Osteocyte (in vitro differentiated cells): ENCODE measurements around the gene TFF1. TPM values are rescaled to one million over a fixed set of nuclear protein-coding genes. Genes with fewer than 3 reads are reported as not detected.
A peak's percentile ranks its signal among the peaks of the same experiment; 100 is the strongest.

ENCODE experiments used
- DNase-seq: peaks from one replicate; pipeline ENCODE4 v3.0.0; 2021; ENCODE audit warnings: mixed read lengths; ENCODE audit not compliant: unreplicated experiment; ENCODE audit errors: extremely low spot score
- H3K27ac Mint-ChIP-seq: one replicate; pipeline ENCODE4 v1.8.0; 2021; ENCODE audit warnings: mild to moderate bottlenecking, mixed read lengths; ENCODE audit not compliant: unreplicated experiment
- H3K27me3 Mint-ChIP-seq: one replicate; pipeline ENCODE4 v1.8.0; 2021; ENCODE audit warnings: mixed read lengths; ENCODE audit not compliant: unreplicated experiment
- H3K36me3 Mint-ChIP-seq: one replicate; pipeline ENCODE4 v1.8.0; 2021; ENCODE audit warnings: mixed read lengths; ENCODE audit not compliant: unreplicated experiment
- H3K4me1 Mint-ChIP-seq: one replicate; pipeline ENCODE4 v1.8.0; 2021; ENCODE audit warnings: mixed read lengths; ENCODE audit not compliant: unreplicated experiment
- H3K4me3 Mint-ChIP-seq: one replicate; pipeline ENCODE4 v1.8.0; 2021; ENCODE audit warnings: mild to moderate bottlenecking, moderate library complexity, mixed read lengths; ENCODE audit not compliant: unreplicated experiment
- H3K9me3 Mint-ChIP-seq: one replicate; pipeline ENCODE4 v1.8.0; 2021; ENCODE audit warnings: mixed read lengths; ENCODE audit not compliant: unreplicated experiment
- CTCF ChIP-seq: fragments of 200-600 bp; sonication (generic); IDR thresholded peaks from 2 replicates; pipeline ENCODE4 v1.5.0; 2021; ENCODE audit warnings: antibody characterized with exemption, mild to moderate bottlenecking, moderate library complexity
- total RNA-seq: library from RNA; stranded (reverse); gene quantifications from 2 replicates; pipeline ENCODE4 v1.2.1, GENCODE V29; 2021

Gene TFF1
- total RNA-seq, 1 donor from 2014 or later: not detected

- Mint-ChIP-seq H3K9me3 (peaks cover 3% of the 10 kb centered on the region), H3K4me3 (no peak overlapping the region), H3K27me3 (peaks cover 33% of the 10 kb centered on the region)
Measured at GRCh38 chr21:42321231-42321630, 45.1 kb downstream of the TFF1 start.

GRCh38 chr21:42320791-42321190 is 45.5 kb downstream of the TFF1 start:
- Mint-ChIP-seq H3K4me1 (peaks cover 20% of the 10 kb centered on the region), H3K36me3 (no peaks in the 10 kb centered on the region), H3K4me3 (no peak overlapping the region), H3K9me3 (peaks cover 3% of the 10 kb centered on the region), H3K27ac (no peak overlapping the region), H3K27me3 (peaks cover 31% of the 10 kb centered on the region)
- no peak for TF ChIP-seq CTCF
- peak; percentile 82 for DNase-seq

More at GRCh38 chr21:42321231-42321630, 45.1 kb downstream of the TFF1 start:
- Mint-ChIP-seq H3K36me3 (no peaks in the 10 kb centered on the region), H3K27ac (no peak overlapping the region), H3K4me1 (peaks cover 15% of the 10 kb centered on the region)
- TF ChIP-seq CTCF: no peak
- no peak for DNase-seq

GRCh38 chr21:42319851-42320572 is 46.3 kb downstream of the TFF1 start:
- peaks cover 23% of the 10 kb centered on the region for H3K27me3 Mint-ChIP-seq
- H3K36me3 Mint-ChIP-seq: no peaks in the 10 kb centered on the region
- no peak for TF ChIP-seq CTCF
- no peaks in the 10 kb centered on the region for H3K9me3 Mint-ChIP-seq
- no peak overlapping the region for H3K27ac Mint-ChIP-seq
- H3K4me1 Mint-ChIP-seq: peaks cover 20% of the 10 kb centered on the region
- no peak overlapping the region for H3K4me3 Mint-ChIP-seq
- peak; percentile 75 for DNase-seq

GRCh38 chr21:42319376-42319775 is 47.0 kb downstream of the TFF1 start:
- Mint-ChIP-seq H3K4me1 (peaks cover 24% of the 10 kb centered on the region), H3K36me3 (no peaks in the 10 kb centered on the region), H3K4me3 (no peak overlapping the region), H3K27me3 (peaks cover 19% of the 10 kb centered on the region), H3K27ac (no peak overlapping the region), H3K9me3 (no peaks in the 10 kb centered on the region)
- DNase-seq: peak; percentile 78
- TF ChIP-seq CTCF: no peak

GRCh38 chr21:42317826-42318746 is 48.2 kb downstream of the TFF1 start:
- no peak overlapping the region for H3K27ac Mint-ChIP-seq
- no peak for TF ChIP-seq CTCF
- peaks cover 36% of the 10 kb centered on the region for H3K4me1 Mint-ChIP-seq
- H3K9me3 Mint-ChIP-seq: no peaks in the 10 kb centered on the region
- peaks cover 9% of the 10 kb centered on the region for H3K27me3 Mint-ChIP-seq
- DNase-seq: peak; percentile 83
- H3K36me3 Mint-ChIP-seq: no peaks in the 10 kb centered on the region
- H3K4me3 Mint-ChIP-seq: no peak overlapping the region
